ENCODE data around the gene RHAG.
"Not testable (repeated sequence)": the region's sequence is repeated elsewhere in the genome, so short reads cannot be mapped to it uniquely, and the experiment has no call there.

- TF ChIP-seq CTCF, POLR2A (IDR thresholded peaks at IDR 0.05): not testable (repeated sequence)
Measured at GRCh38 chr6:49587262-49587661, 49.4 kb downstream of the RHAG start.

All from lower leg skin (tissue), 3 donors.